Kidney epithelial cell (primary cell): Measurements from ENCODE around the gene TRAF2. TPM values are rescaled to one million over a fixed set of nuclear protein-coding genes. Genes with fewer than 3 reads are reported as not detected.
A peak's percentile ranks its signal among the peaks of the same experiment; 100 is the strongest.

Experiments used
- DNase-seq: peaks from one replicate; pipeline ENCODE4 v3.0.0-alpha.2; 2010; ENCODE audit warnings: low read depth
- H3K27me3 ChIP-seq: 2 replicates; pipeline ENCODE4 v1.6.0; 2011; ENCODE audit warnings: low read length; ENCODE audit not compliant: control insufficient read depth, insufficient read depth
- H3K36me3 ChIP-seq: 2 replicates; pipeline ENCODE4 v1.5.1; 2011; ENCODE audit warnings: low read length; ENCODE audit not compliant: control insufficient read depth, insufficient read depth
- H3K4me3 ChIP-seq: 2 replicates; pipeline ENCODE4 v1.5.1; 2011; ENCODE audit warnings: low read depth, mild to moderate bottlenecking, control low read depth, low read length
- CTCF ChIP-seq: IDR thresholded peaks from 2 replicates; pipeline ENCODE4 v1.5.1; 2011; ENCODE audit warnings: mild to moderate bottlenecking, moderate library complexity, low read length, control low read depth, inconsistent platforms; ENCODE audit not compliant: insufficient read depth, poor library complexity, severe bottlenecking
- total RNA-seq: library from RNA; depleted of rRNA; stranded (reverse); fragments of >200 nt; gene quantifications from 2 replicates; pipeline ENCODE4 v1.2.3, GENCODE V29; 2015

Gene TRAF2
- total RNA-seq, 1 donor from 2014 or later = 17.5 TPM

- DNase-seq = no peak
- H3K27me3 ChIP-seq = no peaks in the 10 kb centered on the region
- peaks cover 1% of the 10 kb centered on the region for H3K36me3 ChIP-seq
- no peak overlapping the region for H3K4me3 ChIP-seq
- TF ChIP-seq CTCF = no peak
These were observed 56.0 kb downstream of the TRAF2 start for GRCh38 chr9:136942112-136942880.

- peak overlapping the region; percentile 92 for H3K4me3 ChIP-seq
- peaks cover 1% of the 10 kb centered on the region for H3K36me3 ChIP-seq
- no peaks in the 10 kb centered on the region for H3K27me3 ChIP-seq
- no peak for TF ChIP-seq CTCF
- DNase-seq = no peak
These were observed 56.5 kb downstream of the TRAF2 start for GRCh38 chr9:136942881-136943230.

DNA sequence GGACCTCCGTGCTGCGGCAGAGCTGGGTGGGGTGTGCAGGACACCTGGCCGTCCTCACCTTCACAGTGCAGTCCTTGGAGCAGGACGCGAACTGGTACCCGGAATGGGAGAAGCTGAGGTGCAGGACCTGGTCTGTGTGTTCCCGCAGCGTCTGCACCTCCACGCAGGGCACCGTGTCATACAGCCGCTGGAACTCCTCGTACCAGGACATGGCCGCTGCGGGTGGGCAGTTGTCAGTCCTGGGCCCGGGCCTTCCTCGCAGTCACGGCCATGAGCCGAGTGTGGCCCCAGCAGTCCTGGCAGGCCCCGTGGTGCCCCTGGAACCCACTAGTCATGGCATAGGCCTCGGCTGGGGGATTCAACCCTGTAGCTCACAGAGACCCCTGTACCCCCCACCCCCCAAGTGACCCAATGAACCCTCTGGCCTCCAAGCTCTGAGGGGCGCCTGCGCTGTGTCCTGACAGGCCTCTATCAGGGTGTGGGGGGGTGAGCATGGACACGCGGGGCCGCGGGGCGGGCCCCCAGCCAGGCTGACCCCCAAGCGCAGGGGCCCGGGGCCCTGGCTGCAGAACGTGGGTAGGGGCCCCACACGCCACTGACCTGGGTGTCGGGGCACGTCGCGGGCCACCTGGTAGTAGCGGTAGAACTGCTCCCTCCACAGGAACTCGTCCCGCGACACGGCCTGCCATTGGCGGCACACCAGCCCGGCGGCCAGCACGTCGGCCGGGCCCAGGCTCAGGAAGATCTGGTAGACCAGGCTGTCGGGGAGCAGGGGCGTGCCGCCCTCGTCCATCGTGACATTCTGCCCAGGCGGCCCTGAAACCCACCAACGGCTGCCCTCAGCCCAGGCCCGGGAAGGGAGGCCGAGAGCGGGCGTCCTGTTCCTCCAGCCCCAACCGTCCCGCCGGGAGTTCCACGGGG is 57.2 kb downstream of the TRAF2 start:
- H3K4me3 ChIP-seq = peak overlapping the region; percentile 92
- TF ChIP-seq CTCF = no peak
- no peak for DNase-seq
- H3K36me3 ChIP-seq = peaks cover 1% of the 10 kb centered on the region
- H3K27me3 ChIP-seq = no peaks in the 10 kb centered on the region

DNA sequence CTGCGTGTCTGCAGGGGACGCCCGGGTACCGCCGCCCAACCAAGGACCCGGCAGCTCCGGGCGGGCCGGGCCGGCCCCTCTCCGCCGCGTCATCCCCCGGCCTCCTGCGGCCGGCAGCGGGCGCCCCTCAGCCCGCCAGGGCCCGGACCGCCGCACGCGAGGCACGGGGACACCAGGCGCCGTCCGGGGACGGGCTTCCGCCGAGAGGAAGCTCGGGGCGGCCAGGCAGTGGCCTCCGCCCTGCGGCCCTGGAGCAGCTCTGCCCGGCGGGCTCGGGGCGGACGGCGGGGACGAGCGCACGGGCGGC is 57.8 kb downstream of the TRAF2 start:
- TF ChIP-seq CTCF = no peak
- H3K4me3 ChIP-seq = peak overlapping the region; percentile 92
- peaks cover 1% of the 10 kb centered on the region for H3K36me3 ChIP-seq
- H3K27me3 ChIP-seq = no peaks in the 10 kb centered on the region
- DNase-seq = no peak

DNA sequence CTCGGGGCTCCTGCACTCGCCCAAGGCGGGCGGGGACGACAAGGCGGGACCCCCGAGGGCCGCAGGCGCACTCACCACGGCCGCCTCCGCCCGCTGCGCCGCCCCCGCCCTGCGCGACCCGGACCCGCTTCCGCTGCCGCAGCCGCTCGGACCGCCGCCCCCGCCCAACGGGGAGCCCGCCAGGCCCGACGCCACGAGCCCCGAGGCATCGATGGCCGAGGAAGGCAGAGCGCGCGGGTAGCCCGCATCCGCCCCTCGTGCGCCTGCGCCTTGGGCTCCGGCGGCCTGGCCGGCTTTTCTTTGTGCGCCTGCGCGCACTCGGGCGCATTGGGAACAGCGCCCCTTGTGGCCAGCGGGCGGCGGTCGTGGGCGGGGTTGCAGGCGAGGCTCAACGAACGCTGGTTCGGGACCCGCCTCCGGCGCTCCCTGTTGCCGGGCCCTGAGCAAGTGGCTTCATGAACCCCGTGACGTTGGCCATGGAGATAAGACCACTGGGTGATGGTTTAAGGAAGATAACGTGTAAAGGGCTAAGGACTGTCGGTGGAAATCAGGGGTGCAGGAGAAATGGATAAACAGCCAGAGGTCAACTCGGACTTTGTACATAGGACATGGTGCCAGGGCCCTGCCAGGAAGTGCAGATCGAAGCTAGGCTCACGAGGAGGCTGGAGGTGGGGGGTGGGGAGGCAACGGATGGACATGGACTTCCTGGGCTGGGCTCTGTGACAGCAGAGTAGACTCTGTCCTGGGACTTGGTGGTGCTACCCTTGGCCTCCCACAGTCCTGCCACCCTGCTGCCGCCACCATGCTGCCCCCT is 58.4 kb downstream of the TRAF2 start, which contains the start of the genes C8G and FBXW5:
C8G (plus strand) TSS at position 725 of the 814 bp plus-strand sequence; CDS start at position 803, 78 bp downstream.
FBXW5 (minus strand) TSS at position 220 of the 814 bp plus-strand sequence. CDS start 655 bp downstream, outside the sequence.
- no peaks in the 10 kb centered on the region for H3K27me3 ChIP-seq
- peak within 1 kb of the TSS; percentile 92 for H3K4me3 ChIP-seq
- peaks cover 1% of the 10 kb centered on the region for H3K36me3 ChIP-seq
- peak; percentile 78 for TF ChIP-seq CTCF
- peak; percentile 34 for DNase-seq
